CD4-positive, alpha-beta T cell treated with Interleukin-17A for 1 hour (primary cell): ENCODE results near the gene C2CD3.
"Not testable (repeated sequence)": the region's sequence is repeated elsewhere in the genome, so short reads cannot be mapped to it uniquely, and the experiment has no call there.

ENCODE experiments used
- DNase-seq: peaks from one replicate; pipeline ENCODE4 v3.0.0-alpha.2; 2020

C2CD3 gene

GRCh38 chr11:74154620-74155281 lies 16.1 kb downstream of the C2CD3 start:
- DNase-seq: no peak

- DNase-seq: no peak
Measured at GRCh38 chr11:74153224-74153623, 17.6 kb downstream of the C2CD3 start.

DNA sequence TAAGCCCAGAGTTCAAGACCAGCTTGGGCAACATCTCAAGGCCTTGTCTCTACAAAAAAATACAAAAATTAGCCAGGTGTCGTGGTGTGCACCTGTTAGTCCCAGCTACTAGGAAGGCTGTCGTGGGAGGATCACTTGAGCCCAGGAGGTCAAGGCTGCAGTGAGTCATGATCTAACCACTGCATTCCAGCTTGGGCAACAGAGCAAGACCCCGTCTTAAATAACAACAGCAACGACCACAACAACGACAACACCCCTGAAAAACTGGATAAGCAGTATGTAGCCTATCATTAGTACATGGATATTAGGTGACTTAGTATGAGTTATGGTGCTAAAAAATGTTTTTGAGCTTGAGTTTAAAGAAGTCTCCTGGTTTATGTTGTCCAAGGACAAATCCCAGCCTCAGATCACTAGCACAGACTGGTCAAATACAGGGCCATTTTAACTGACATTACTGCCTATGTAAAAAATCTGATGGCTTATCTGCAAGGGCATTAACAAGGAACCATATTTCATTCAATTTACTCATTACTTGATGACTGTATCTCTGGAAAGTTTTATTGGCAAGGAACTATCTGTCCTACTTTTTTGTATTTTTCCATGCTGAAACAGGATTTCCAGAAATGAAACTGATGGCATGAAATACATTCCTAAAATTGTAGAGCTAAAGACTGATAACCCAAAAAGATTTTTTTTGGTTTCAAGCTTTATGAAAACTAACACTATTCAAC lies 23.4 kb downstream of the C2CD3 start:
- DNase-seq: no peak

DNA sequence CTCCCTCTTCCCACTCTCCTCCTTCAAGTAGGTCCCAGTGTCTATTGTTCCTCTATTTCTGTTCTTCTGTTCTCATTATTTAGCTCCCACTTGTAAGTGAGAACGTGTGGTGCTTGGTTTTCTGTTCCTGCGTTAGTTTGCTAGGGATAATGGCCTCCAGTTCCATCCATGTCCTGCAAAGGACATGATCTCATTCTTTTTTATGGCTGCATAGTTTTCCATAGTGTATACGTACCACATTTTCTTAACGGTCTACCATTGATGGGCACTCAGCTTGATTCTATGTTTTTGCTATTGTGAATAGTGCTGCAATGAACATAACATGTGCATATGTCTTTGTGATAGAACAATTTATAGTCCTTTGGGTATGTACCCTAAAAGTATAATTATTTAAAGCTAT lies 26.2 kb downstream of the C2CD3 start:
- no peak for DNase-seq

DNA sequence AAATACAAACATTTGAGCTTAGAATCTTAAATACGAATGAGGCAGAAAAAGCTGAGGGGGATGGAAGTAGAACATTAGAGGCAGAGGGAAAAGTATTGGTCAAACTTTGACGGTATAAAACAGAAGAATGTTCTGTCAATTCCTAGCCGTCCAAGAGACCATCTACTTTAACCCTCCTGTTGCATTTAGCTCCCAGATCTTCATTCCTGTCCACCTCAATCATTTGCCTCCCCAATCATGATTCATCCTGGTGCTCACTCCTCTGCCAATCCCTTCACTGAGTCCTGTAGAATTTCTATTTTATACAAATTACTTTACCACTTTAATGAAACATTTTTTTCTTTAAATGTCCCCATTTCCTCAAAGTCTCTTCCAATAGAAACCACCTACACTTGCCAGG lies 28.2 kb downstream of the C2CD3 start:
- no peak for DNase-seq

DNA sequence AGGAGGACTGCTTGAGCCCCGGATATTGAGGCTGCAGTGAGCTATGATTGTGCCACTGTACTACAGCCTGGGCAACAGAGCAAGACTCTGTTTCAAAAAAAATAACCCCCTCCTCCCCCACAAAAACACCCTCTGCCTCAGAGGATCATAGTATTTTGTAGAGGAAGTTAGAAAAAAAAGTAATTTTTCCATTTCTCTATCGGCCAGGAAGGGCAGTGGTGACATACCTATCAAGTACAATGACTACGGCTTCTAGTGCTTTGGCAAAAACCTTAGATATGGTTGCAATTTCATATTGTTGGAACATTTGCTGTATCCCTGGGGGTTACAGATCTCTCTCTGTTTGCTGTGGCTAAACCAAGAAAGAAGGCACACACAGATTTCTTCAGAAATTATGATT lies 28.9 kb downstream of the C2CD3 start:
- no peak for DNase-seq

DNA sequence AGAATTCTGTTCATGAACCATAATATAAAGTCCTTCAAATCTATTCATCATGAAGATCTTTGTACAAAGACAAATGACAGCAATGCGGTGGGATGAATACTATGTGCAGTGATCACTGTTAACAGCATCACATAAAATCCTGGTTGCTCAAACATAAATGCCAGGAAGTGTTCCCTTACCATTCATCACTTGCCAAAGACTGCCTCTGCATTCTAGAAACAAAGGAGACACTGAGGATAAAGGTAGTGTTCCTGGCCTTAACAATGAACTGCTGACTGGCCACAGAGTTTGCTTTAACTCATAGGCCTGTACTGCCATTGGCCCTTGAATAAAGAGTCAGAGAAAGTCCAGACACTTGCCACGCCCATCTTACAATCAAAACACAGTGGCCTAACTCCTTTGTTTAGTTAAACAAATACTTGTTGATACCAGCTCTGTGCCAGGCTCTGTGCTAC lies 29.5 kb downstream of the C2CD3 start:
- DNase-seq: no peak

DNA sequence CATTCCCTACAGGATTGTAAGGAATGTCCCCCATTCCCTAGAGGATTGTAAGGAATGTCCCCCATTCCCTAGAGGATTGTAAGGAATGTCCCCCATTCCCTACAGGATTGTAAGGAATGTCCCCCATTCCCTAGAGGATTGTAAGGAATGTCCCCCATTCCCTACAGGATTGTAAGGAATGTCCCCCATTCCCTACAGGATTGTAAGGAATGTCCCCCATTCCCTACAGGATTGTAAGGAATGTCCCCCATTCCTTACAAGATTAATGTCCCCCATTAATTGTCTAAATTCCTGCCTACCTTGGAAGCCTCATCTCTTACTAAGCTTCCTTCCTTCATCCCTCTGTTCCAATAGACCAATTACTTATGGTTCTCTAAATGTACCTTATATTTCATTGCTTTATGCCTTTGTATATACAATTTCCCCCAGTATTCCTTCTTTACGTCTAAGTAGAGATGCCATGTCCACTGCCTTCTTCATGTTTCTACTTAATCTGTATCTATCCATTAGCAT lies 30.8 kb downstream of the C2CD3 start:
- not testable (repeated sequence) for DNase-seq

DNA sequence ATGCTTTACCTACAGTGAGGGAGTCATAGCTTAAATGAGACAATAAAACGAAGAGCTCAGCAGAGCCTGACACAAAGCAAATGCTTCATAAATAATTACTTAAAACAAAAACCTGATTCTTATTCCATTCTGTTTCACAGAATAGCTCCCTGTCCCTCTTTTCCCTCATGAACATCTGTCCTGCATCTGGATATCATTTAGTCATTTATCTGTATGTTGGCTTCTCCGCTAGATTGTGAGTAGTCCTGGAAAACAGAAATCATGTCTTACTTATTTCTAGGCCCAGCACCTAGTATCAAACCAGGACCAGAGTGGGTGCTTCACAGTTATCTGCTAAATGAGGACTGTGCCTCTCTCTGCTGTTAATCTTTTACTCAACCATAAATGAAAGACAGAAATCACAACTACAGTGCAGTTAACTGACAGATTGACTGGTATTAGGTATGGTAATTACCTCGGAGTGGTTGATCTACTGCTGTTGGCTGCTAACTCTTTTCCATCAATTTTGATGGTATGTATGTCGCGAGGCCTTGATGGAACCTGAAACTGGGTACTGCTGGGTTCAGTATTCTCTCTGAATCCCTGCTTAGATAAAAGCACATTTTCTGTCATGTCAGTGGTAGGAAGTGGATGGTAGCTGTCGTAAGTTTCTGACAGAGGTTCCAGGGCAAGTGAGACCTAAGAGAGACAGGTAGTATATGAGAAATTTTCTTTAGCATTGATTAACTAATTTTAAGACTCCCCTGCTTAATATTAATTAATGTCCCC lies 31.5 kb downstream of the C2CD3 start:
- no peak for DNase-seq

DNA sequence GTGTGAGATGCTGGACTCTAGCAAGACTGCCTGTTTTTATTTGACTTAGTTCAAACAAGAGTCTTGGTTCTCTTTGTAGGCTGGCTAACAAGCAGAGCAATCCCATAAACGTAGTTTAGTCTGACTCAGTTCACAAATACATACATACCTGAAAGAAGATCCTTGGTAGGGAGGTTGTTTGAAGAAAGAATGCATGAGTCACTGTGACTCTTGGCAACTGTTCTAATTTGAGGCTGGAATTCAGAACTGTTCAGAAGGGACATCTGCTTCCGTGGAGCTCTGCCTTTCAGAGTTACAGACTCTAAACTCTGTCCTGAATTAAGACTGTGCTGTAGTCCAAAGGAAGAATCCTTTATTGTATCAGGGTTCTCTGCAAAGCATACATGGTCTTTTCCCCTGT lies 32.2 kb downstream of the C2CD3 start:
- no peak for DNase-seq

DNA sequence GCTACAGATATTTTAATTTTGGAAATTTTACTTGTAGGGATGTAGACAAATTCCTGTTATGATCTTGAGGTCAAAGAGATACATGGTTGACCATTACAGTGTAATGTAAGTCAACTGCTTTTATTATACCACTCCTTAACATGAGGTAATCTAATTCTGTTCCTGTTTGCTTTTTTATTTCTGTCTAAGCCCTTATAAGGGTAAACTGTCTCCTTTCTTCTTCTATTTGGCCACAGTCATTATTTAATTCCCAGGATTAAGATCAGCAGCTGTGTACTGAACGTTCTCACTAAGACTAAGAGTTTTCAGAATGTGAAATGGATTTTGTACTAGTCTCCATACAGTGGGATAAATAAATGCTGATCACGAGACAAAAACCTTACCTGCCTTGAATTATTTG lies 32.8 kb downstream of the C2CD3 start:
- no peak for DNase-seq

GRCh38 chr11:74135127-74135840 lies 35.5 kb downstream of the C2CD3 start:
- DNase-seq: no peak

- DNase-seq: no peak
Measured at GRCh38 chr11:74134661-74135060, 36.1 kb downstream of the C2CD3 start.

DNA sequence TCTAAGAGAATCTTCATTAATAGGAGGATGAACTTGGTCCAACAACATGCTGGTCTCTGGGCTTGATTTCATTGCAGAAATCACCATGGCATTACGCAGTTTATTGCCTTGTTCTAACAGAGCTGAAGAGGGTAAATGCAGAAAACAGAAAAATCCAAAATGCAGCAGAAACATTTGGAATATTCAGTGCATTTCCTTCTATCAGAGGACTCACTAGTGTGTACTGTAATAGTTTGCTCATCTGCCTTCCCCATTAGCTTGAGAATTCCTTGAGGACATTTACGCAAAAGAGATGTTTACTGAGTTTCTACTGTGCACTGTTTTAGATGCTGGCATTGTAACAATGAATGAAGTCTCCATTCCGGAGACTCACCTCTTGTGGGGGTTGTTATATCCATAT lies 37.4 kb downstream of the C2CD3 start:
- no peak for DNase-seq

- no peak for DNase-seq
Measured at GRCh38 chr11:74132833-74133232, 38.0 kb downstream of the C2CD3 start.

- DNase-seq: not testable (repeated sequence)
Measured at GRCh38 chr11:74129121-74129520, 41.7 kb downstream of the C2CD3 start.

DNA sequence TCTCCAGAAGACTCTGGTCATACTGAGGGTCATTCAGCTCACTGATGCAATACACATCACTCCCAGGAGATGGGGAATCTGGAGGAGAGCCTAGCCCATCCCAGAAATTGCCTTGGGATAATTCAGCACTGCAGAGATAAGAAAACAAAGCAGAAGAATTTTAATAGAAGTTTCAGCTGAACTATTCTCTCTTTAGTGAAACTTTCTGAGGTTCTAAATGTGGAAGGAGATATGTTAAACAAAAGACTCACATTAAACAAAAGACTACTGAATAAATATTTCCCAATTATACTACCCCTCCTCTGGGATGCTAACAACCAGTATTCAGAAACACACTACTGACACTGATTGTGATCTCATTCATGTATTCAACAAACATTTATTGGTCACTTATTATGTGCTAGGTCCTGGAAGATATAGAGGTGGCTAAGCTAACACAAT lies 47.8 kb downstream of the C2CD3 start:
- no peak for DNase-seq

DNA sequence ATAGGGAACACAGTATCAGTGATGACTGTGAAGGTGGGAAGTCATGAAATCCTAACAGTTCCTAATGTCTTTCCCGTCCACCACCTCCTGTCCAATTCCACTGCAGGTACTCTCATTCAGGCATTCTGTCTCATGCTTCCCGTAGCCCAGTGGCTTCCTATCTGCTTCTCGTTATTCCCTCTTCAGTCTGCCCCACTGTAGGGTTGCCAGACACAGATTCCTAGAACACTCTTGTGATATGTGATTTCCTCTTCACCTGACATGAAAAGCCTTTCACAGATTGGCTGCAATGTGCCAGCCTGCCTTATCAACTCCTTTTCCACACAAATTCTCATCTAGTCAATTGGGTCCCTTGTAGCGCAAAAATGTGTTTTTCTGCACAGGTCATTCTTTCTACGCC lies 49.0 kb downstream of the C2CD3 start:
- no peak for DNase-seq

GRCh38 chr11:74120260-74121035 lies 50.4 kb downstream of the C2CD3 start:
- not testable (repeated sequence) for DNase-seq

GRCh38 chr11:74116719-74117118 lies 54.1 kb downstream of the C2CD3 start:
- no peak for DNase-seq

- no peak for DNase-seq
Measured at GRCh38 chr11:74112877-74113276, 57.9 kb downstream of the C2CD3 start.

DNA sequence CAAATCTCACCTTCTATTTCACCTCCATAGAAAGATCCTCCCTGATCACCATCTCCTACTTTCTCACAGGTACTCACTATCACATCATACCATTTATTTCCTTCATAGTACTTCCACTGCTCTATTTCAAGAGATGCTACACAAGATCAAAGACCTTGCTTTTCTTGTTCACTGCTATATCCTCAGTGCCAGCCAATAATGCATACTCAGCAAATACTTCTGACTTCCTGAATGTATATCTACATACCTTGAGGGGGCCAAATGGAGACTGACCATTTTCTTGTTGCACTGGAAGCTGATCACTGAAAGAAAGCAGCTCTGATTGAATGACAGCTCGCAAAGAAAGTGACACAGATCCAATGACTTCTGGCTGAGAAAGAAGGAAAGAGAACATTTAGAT lies 64.7 kb downstream of the C2CD3 start:
- DNase-seq: no peak
